HG02759 (cell line): ENCODE results near the gene GRIA3.
"Not testable (repeated sequence)": the region's sequence is repeated elsewhere in the genome, so short reads cannot be mapped to it uniquely, and the experiment has no call there.

Experiments
- ATAC-seq: cut with Tn5 transposase; IDR thresholded peaks from one replicate; pipeline ENCODE4 v1.9.1; 2021; ENCODE audit warnings: mild to moderate bottlenecking, moderate library complexity; ENCODE audit not compliant: unreplicated experiment

GRIA3 gene

GRCh38 chrX:123518791-123519190, 334.7 kb downstream of the GRIA3 start:
- no peak for ATAC-seq

GRCh38 chrX:123525123-123525725, 341.1 kb downstream of the GRIA3 start:
- ATAC-seq, result no peak

- not testable (repeated sequence) for ATAC-seq
Measured at GRCh38 chrX:123530726-123531125, 346.6 kb downstream of the GRIA3 start.
